H9 (cell line): Measurements from ENCODE around the gene TEAD1. TPM values are rescaled to one million over a fixed set of nuclear protein-coding genes. Genes with fewer than 3 reads are reported as not detected.

ENCODE experiments used
- DNase-seq: peaks from one replicate; pipeline ENCODE4 v3.0.0-alpha.2; 2017
- H2AFZ ChIP-seq: one replicate; pipeline ENCODE4 v1.6.1; 2013; ENCODE audit warnings: mild to moderate bottlenecking, low read length, control low read depth, moderate library complexity
- H2AK5ac ChIP-seq: 2 replicates; pipeline ENCODE4 v1.6.1; 2013; ENCODE audit warnings: low read length, control low read depth, mixed read lengths; ENCODE audit not compliant: insufficient read length
- H2BK120ac ChIP-seq: one replicate; pipeline ENCODE4 v1.6.1; 2013; ENCODE audit warnings: low read depth, mild to moderate bottlenecking, low read length, control low read depth, inconsistent platforms; ENCODE audit not compliant: poor library complexity, severe bottlenecking
- H2BK12ac ChIP-seq: 2 replicates; pipeline ENCODE4 v1.6.1; 2013; ENCODE audit warnings: low read length, control low read depth, mixed read lengths, low read depth; ENCODE audit not compliant: insufficient read length
- H2BK15ac ChIP-seq: 2 replicates; pipeline ENCODE4 v1.6.1; 2013; ENCODE audit warnings: low read depth, low read length, control low read depth
- H2BK20ac ChIP-seq: one replicate; pipeline ENCODE4 v1.6.1; 2013; ENCODE audit warnings: low read depth, mild to moderate bottlenecking, low read length, control low read depth, inconsistent platforms; ENCODE audit not compliant: poor library complexity, severe bottlenecking
- H2BK5ac ChIP-seq: 2 replicates; pipeline ENCODE4 v1.6.1; 2013; ENCODE audit warnings: low read length, control low read depth, mixed read lengths; ENCODE audit not compliant: insufficient read length
- H3K14ac ChIP-seq: 2 replicates; pipeline ENCODE4 v1.6.1; 2013; ENCODE audit warnings: low read length, control low read depth; ENCODE audit not compliant: insufficient read depth
- H3K18ac ChIP-seq: 2 replicates; pipeline ENCODE4 v1.6.1; 2013; ENCODE audit warnings: low read depth, mild to moderate bottlenecking, mixed read lengths, low read length, control low read depth; ENCODE audit not compliant: insufficient read length
- H3K23ac ChIP-seq: 2 replicates; pipeline ENCODE4 v1.6.1; 2013; ENCODE audit warnings: low read length, control low read depth, mixed read lengths, low read depth; ENCODE audit not compliant: insufficient read length
- H3K23me2 ChIP-seq: 2 replicates; pipeline ENCODE4 v1.6.1; 2013; ENCODE audit warnings: low read depth, mild to moderate bottlenecking, mixed read lengths, low read length, control low read depth; ENCODE audit not compliant: insufficient read length, poor library complexity, severe bottlenecking
- H3K27ac ChIP-seq: 2 replicates; pipeline ENCODE4 v1.5.1; 2013; ENCODE audit warnings: low read length, control low read depth, mixed read lengths, low read depth; ENCODE audit not compliant: insufficient read length
- H3K27me3 ChIP-seq: 2 replicates; pipeline ENCODE4 v1.6.1; 2013; ENCODE audit warnings: low read length, control low read depth, inconsistent platforms; ENCODE audit not compliant: insufficient read depth
- H3K4ac ChIP-seq: 2 replicates; pipeline ENCODE4 v1.6.1; 2013; ENCODE audit warnings: low read depth, mild to moderate bottlenecking, control low read depth, inconsistent platforms, low read length, moderate library complexity
- H3K4me1 ChIP-seq: 2 replicates; pipeline ENCODE4 v1.6.1; 2013; ENCODE audit warnings: low read length, control low read depth, inconsistent platforms; ENCODE audit not compliant: insufficient read depth
- H3K4me2 ChIP-seq: 2 replicates; pipeline ENCODE4 v1.6.1; 2013; ENCODE audit warnings: low read length, control low read depth, mixed read lengths; ENCODE audit not compliant: insufficient read length, insufficient read depth
- H3K56ac ChIP-seq: 2 replicates; pipeline ENCODE4 v1.6.1; 2013; ENCODE audit warnings: low read depth, mild to moderate bottlenecking, mixed read lengths, low read length, control low read depth; ENCODE audit not compliant: insufficient read length
- H3K79me1 ChIP-seq: 2 replicates; pipeline ENCODE4 v1.6.1; 2013; ENCODE audit warnings: low read depth, mild to moderate bottlenecking, moderate library complexity, low read length, control low read depth, inconsistent platforms; ENCODE audit not compliant: insufficient read depth, poor library complexity, severe bottlenecking
- H3K79me2 ChIP-seq: 2 replicates; pipeline ENCODE4 v1.6.1; 2013; ENCODE audit warnings: low read length, control low read depth, inconsistent platforms; ENCODE audit not compliant: insufficient read depth
- H3K9ac ChIP-seq: 2 replicates; pipeline ENCODE4 v1.6.1; 2013; ENCODE audit warnings: low read length, control low read depth, mixed read lengths; ENCODE audit not compliant: insufficient read length; ENCODE audit errors: extremely low read depth
- H3K9me3 ChIP-seq: one replicate; pipeline ENCODE4 v1.6.1; 2013; ENCODE audit warnings: low read depth, low read length, inconsistent platforms; ENCODE audit not compliant: control insufficient read depth
- H3T11ph ChIP-seq: one replicate; pipeline ENCODE4 v1.6.1; 2013; ENCODE audit warnings: mild to moderate bottlenecking, low read length, control low read depth, inconsistent platforms
- H4K20me1 ChIP-seq: one replicate; pipeline ENCODE4 v1.6.1; 2013; ENCODE audit not compliant: control insufficient read depth, insufficient read length, insufficient read depth
- H4K5ac ChIP-seq: 2 replicates; pipeline ENCODE4 v1.6.1; 2013; ENCODE audit warnings: low read depth, mild to moderate bottlenecking, mixed read lengths, low read length, control low read depth; ENCODE audit not compliant: insufficient read length
- H4K8ac ChIP-seq: replicated peaks from 2 replicates; pipeline ENCODE4 v1.6.1; 2013; ENCODE audit warnings: low read length, control low read depth, mixed read lengths, low read depth; ENCODE audit not compliant: insufficient read length
- H4K91ac ChIP-seq: 2 replicates; pipeline ENCODE4 v1.6.1; 2013; ENCODE audit warnings: low read depth, mild to moderate bottlenecking, moderate library complexity, mixed read lengths, low read length, control low read depth; ENCODE audit not compliant: insufficient read length
- H3K27ac Mint-ChIP-seq, 3 experiments: 2 replicates in 2 of 3; 3 replicates in 1 of 3; pipeline ENCODE4 v1.8.0; 2020 to 2021; ENCODE audit warnings: mixed read lengths in 3 of 3, mild to moderate bottlenecking in 1 of 3, moderate library complexity in 1 of 3
- H3K27me3 Mint-ChIP-seq: 2 replicates; pipeline ENCODE4 v1.8.0; 2021; ENCODE audit warnings: low read depth, mild to moderate bottlenecking, moderate library complexity, mixed read lengths
- H3K36me3 Mint-ChIP-seq, 3 experiments: 2 replicates in 2 of 3; 3 replicates in 1 of 3; pipeline ENCODE4 v1.8.0; 2020 to 2021; ENCODE audit warnings: low read depth in 3 of 3, mixed read lengths in 3 of 3; ENCODE audit not compliant: insufficient read depth in 1 of 3
- H3K4me1 Mint-ChIP-seq, 2 experiments: 2 replicates each; pipeline ENCODE4 v1.8.0; 2020; ENCODE audit warnings: mixed read lengths in 2 of 2
- H3K4me3 Mint-ChIP-seq, 2 experiments: 2 replicates in 1 of 2; 3 replicates in 1 of 2; pipeline ENCODE4 v1.8.0; 2020 to 2021; ENCODE audit warnings: mild to moderate bottlenecking in 2 of 2, mixed read lengths in 2 of 2, moderate library complexity in 1 of 2
- H3K9me3 Mint-ChIP-seq, 2 experiments: 2 replicates in 1 of 2; 3 replicates in 1 of 2; pipeline ENCODE4 v1.8.0; 2020; ENCODE audit warnings: mild to moderate bottlenecking in 2 of 2, mixed read lengths in 2 of 2, moderate library complexity in 1 of 2
- WGBS: extraction: QIAGEN DNeasy Blood & Tissue Kit; methylation state at CpG from one replicate; pipeline ENCODE4 v1.1.7; 2013; ENCODE audit warnings: missing lambda C conversion rate, low lambda C conversion rate, mixed read lengths; ENCODE audit not compliant: insufficient read length; ENCODE audit errors: extremely low coverage; 5-methylcytosine and 5-hydroxymethylcytosine counted together
- total RNA-seq: library from RNA; stranded (reverse); gene quantifications from 2 replicates; pipeline ENCODE4 v1.2.1, GENCODE V29; 2021
- TF ChIP-seq, protein P1 (sequence below): fragments of 200-600 bp; sonication (generic); conservative IDR thresholded peaks from 3 replicates; pipeline ENCODE4 v1.8.0; 2021; ENCODE audit warnings: antibody characterized with exemption, mild to moderate bottlenecking

TEAD1 gene
- total RNA-seq, 1 experiment from 2014 or later, result 75.1 TPM

DNA sequence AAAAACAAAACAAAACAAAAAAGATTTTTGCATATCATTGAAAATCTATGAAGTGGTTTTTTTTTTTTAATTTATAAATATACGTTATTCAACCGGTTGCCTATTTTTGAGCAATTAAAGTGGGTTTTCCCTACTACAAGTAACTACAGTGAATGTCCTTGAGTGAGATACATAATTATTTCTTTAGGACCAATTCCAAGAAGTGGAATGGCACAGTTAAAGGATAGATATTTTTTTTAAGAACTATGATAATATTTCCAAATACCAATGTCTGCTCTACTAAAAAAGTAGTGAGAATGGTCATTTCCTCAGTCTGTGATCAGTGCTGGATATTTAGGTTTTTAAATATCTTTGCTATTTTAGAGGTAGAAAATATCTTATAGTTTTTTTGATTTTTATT lies 118.8 kb downstream of the TEAD1 start:
- TF ChIP-seq, protein P1, sequence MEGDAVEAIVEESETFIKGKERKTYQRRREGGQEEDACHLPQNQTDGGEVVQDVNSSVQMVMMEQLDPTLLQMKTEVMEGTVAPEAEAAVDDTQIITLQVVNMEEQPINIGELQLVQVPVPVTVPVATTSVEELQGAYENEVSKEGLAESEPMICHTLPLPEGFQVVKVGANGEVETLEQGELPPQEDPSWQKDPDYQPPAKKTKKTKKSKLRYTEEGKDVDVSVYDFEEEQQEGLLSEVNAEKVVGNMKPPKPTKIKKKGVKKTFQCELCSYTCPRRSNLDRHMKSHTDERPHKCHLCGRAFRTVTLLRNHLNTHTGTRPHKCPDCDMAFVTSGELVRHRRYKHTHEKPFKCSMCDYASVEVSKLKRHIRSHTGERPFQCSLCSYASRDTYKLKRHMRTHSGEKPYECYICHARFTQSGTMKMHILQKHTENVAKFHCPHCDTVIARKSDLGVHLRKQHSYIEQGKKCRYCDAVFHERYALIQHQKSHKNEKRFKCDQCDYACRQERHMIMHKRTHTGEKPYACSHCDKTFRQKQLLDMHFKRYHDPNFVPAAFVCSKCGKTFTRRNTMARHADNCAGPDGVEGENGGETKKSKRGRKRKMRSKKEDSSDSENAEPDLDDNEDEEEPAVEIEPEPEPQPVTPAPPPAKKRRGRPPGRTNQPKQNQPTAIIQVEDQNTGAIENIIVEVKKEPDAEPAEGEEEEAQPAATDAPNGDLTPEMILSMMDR, result no peak
- H3K27ac Mint-ChIP-seq, result no peak overlapping the region
- H3K4me1 Mint-ChIP-seq, result peaks cover 34 to 41% of the 10 kb centered on the region in 2 experiments
- H3K9me3 Mint-ChIP-seq, result no peaks in the 10 kb centered on the region
- Histone ChIP-seq H3K4me1 (peaks cover 10% of the 10 kb centered on the region), H4K91ac (no peak overlapping the region), H3K9ac (no peak overlapping the region), H3T11ph (no peak overlapping the region), H2AK5ac (no peak overlapping the region), H3K27ac (no peak overlapping the region), H4K8ac (no peak overlapping the region), H4K5ac (no peak overlapping the region), H2BK15ac (no peak overlapping the region), H4K20me1 (no peaks in the 10 kb centered on the region), H2BK12ac (no peak overlapping the region), H3K27me3 (no peaks in the 10 kb centered on the region), H2BK120ac (no peak overlapping the region), H2AFZ (no peak overlapping the region), H3K4ac (no peak overlapping the region), H3K23ac (no peak overlapping the region), H3K4me2 (no peak overlapping the region), H3K79me2 (peaks cover 2% of the 10 kb centered on the region; the same call in 1 of the 2 replicates), H2BK20ac (no peak overlapping the region), H2BK5ac (no peak overlapping the region), H3K23me2 (no peaks in the 10 kb centered on the region), H3K9me3 (no peaks in the 10 kb centered on the region), H3K18ac (no peak overlapping the region), H3K56ac (no peak overlapping the region), H3K14ac (no peak overlapping the region), H3K79me1 (peaks cover 2% of the 10 kb centered on the region)
- no peak for DNase-seq
- no peaks in the 10 kb centered on the region for H3K27me3 Mint-ChIP-seq
- H3K4me3 Mint-ChIP-seq, result no peak overlapping the region
- H3K36me3 Mint-ChIP-seq, result peaks cover 5 to 17% (median 7%) of the 10 kb centered on the region in 3 experiments; a peak in 6 of 7 replicates
- WGBS, result no CpG with 5 or more reads among the region's 2 CpGs
